ENCODE measurements around the gene ARID1B.

The ARID1B gene

GRCh38 chr6:156807795-156808194 is 30.6 kb downstream of the ARID1B start:
- no peaks in the 10 kb centered on the region for H3K27me3 ChIP-seq (ENCODE audit: control insufficient read depth, insufficient read depth, low read length)
- no peak overlapping the region for H3K27ac ChIP-seq
- H3K4me3 ChIP-seq (ENCODE audit: low read depth, low read length): no peak overlapping the region
- H3K36me3 ChIP-seq (ENCODE audit: control insufficient read depth, insufficient read depth, low read length): no peaks in the 10 kb centered on the region
- no peak overlapping the region for H3K4me2 ChIP-seq (ENCODE audit: low read length)
- no peak overlapping the region for H2AFZ ChIP-seq
- no peaks in the 10 kb centered on the region for H3K9me3 ChIP-seq (ENCODE audit: control insufficient read depth, low read length)
- H3K9ac ChIP-seq: no peak overlapping the region
- peaks cover 55% of the 10 kb centered on the region for H3K79me2 ChIP-seq
- H3K4me1 ChIP-seq: peaks cover 19% of the 10 kb centered on the region
- TF ChIP-seq CTCF (IDR thresholded peaks at IDR 0.05): no peak

- no peak overlapping the region for H3K4me3 ChIP-seq (ENCODE audit: low read depth, low read length)
- no peaks in the 10 kb centered on the region for H3K36me3 ChIP-seq (ENCODE audit: control insufficient read depth, insufficient read depth, low read length)
- H3K4me1 ChIP-seq: peaks cover 19% of the 10 kb centered on the region
- no peak overlapping the region for H2AFZ ChIP-seq
- no peak overlapping the region for H3K9ac ChIP-seq
- TF ChIP-seq CTCF (IDR thresholded peaks at IDR 0.05): no peak
- no peaks in the 10 kb centered on the region for H3K9me3 ChIP-seq (ENCODE audit: control insufficient read depth, low read length)
- no peaks in the 10 kb centered on the region for H3K27me3 ChIP-seq (ENCODE audit: control insufficient read depth, insufficient read depth, low read length)
- H3K4me2 ChIP-seq (ENCODE audit: low read length): no peak overlapping the region
- H3K27ac ChIP-seq: no peak overlapping the region
- H3K79me2 ChIP-seq: peaks cover 55% of the 10 kb centered on the region
Measured at GRCh38 chr6:156808287-156808686, 31.1 kb downstream of the ARID1B start.

- Histone ChIP-seq H3K79me2 (peaks cover 57% of the 10 kb centered on the region), H3K36me3 (ENCODE audit: control insufficient read depth, insufficient read depth, low read length) (no peaks in the 10 kb centered on the region), H3K4me1 (peaks cover 19% of the 10 kb centered on the region), H3K4me2 (ENCODE audit: low read length) (no peak overlapping the region), H3K27me3 (ENCODE audit: control insufficient read depth, insufficient read depth, low read length) (no peaks in the 10 kb centered on the region), H3K27ac (no peak overlapping the region), H3K9me3 (ENCODE audit: control insufficient read depth, low read length) (no peaks in the 10 kb centered on the region), H2AFZ (no peak overlapping the region), H3K4me3 (ENCODE audit: low read depth, low read length) (no peak overlapping the region), H3K9ac (no peak overlapping the region)
- no peak for TF ChIP-seq CTCF (IDR thresholded peaks at IDR 0.05)
Measured at GRCh38 chr6:156809034-156809433, 31.9 kb downstream of the ARID1B start.

- H3K27me3 ChIP-seq (ENCODE audit: control insufficient read depth, insufficient read depth, low read length): no peaks in the 10 kb centered on the region
- no peak overlapping the region for H3K9ac ChIP-seq
- no peak for TF ChIP-seq CTCF (IDR thresholded peaks at IDR 0.05)
Measured at GRCh38 chr6:156809446-156810178, 32.4 kb downstream of the ARID1B start.

GRCh38 chr6:156814036-156814581 is 36.9 kb downstream of the ARID1B start:
- H3K27me3 ChIP-seq (ENCODE audit: control insufficient read depth, insufficient read depth, low read length): no peaks in the 10 kb centered on the region
- no peak overlapping the region for H3K27ac ChIP-seq
- H3K79me2 ChIP-seq: peaks cover 70% of the 10 kb centered on the region
- H3K4me1 ChIP-seq: peaks cover 21% of the 10 kb centered on the region
- no peak overlapping the region for H2AFZ ChIP-seq
- H3K4me2 ChIP-seq (ENCODE audit: low read length): no peak overlapping the region
- H3K36me3 ChIP-seq (ENCODE audit: control insufficient read depth, insufficient read depth, low read length): no peaks in the 10 kb centered on the region
- H3K4me3 ChIP-seq (ENCODE audit: low read depth, low read length): no peak overlapping the region
- H3K9ac ChIP-seq: no peak overlapping the region
- TF ChIP-seq CTCF (IDR thresholded peaks at IDR 0.05): no peak
- H3K9me3 ChIP-seq (ENCODE audit: control insufficient read depth, low read length): no peaks in the 10 kb centered on the region

More at GRCh38 chr6:156809446-156810178, 32.4 kb downstream of the ARID1B start:
- no peak overlapping the region for H2AFZ ChIP-seq
- peaks cover 19% of the 10 kb centered on the region for H3K4me1 ChIP-seq
- no peaks in the 10 kb centered on the region for H3K9me3 ChIP-seq (ENCODE audit: control insufficient read depth, low read length)
- no peak overlapping the region for H3K4me2 ChIP-seq (ENCODE audit: low read length)
- no peaks in the 10 kb centered on the region for H3K36me3 ChIP-seq (ENCODE audit: control insufficient read depth, insufficient read depth, low read length)
- no peak overlapping the region for H3K4me3 ChIP-seq (ENCODE audit: low read depth, low read length)
- H3K27ac ChIP-seq: no peak overlapping the region
- peaks cover 57% of the 10 kb centered on the region for H3K79me2 ChIP-seq
